Astrocyte (in vitro differentiated cells and primary cell): Measurements from ENCODE around the gene MYRIP. TPM values are rescaled to one million over a fixed set of nuclear protein-coding genes. Genes with fewer than 3 reads are reported as not detected.
"Not testable (repeated sequence)": the region's sequence is repeated elsewhere in the genome, so short reads cannot be mapped to it uniquely, and the experiment has no call there.

Experiments used
- DNase-seq: peaks from one replicate; pipeline ENCODE4 v3.0.0-alpha.2; 2010; ENCODE audit warnings: low read depth
- FAIRE-seq: peaks from 2 replicates; lab custom pipeline; 2011; peaks lifted over from hg19 to GRCh38; lab: Jason Lieb, UNC
- H2AFZ ChIP-seq: 2 replicates; pipeline ENCODE4 v1.6.0; 2012; ENCODE audit warnings: low read depth, low read length, inconsistent platforms
- H3K27ac ChIP-seq: 2 replicates; pipeline ENCODE4 v1.5.1; 2011; ENCODE audit warnings: low read depth, low read length, inconsistent platforms
- H3K27me3 ChIP-seq: 2 replicates; pipeline ENCODE4 v1.6.0; 2011; ENCODE audit warnings: low read length, inconsistent platforms; ENCODE audit not compliant: insufficient read depth
- H3K36me3 ChIP-seq: 2 replicates; pipeline ENCODE4 v1.5.1; 2011; ENCODE audit warnings: low read length, inconsistent platforms; ENCODE audit not compliant: insufficient read depth
- H3K4me1 ChIP-seq: 2 replicates; pipeline ENCODE4 v1.5.1; 2011; ENCODE audit warnings: low read length, inconsistent platforms; ENCODE audit not compliant: insufficient read depth
- H3K4me2 ChIP-seq: 2 replicates; pipeline ENCODE4 v1.6.0; 2012; ENCODE audit warnings: low read length, inconsistent platforms
- H3K4me3 ChIP-seq: 2 replicates; pipeline ENCODE4 v1.5.1; 2011; ENCODE audit warnings: low read depth, mild to moderate bottlenecking, low read length, inconsistent platforms; ENCODE audit not compliant: insufficient read depth
- H3K79me2 ChIP-seq: 2 replicates; pipeline ENCODE4 v1.6.0; 2012; ENCODE audit warnings: mild to moderate bottlenecking, low read length, inconsistent platforms; ENCODE audit not compliant: insufficient read depth
- H3K9ac ChIP-seq: 2 replicates; pipeline ENCODE4 v1.6.0; 2012; ENCODE audit warnings: mild to moderate bottlenecking, low read length, inconsistent platforms
- H3K9me3 ChIP-seq: 2 replicates; pipeline ENCODE4 v1.5.1; 2012; ENCODE audit warnings: low read depth, mild to moderate bottlenecking, low read length, inconsistent platforms; ENCODE audit not compliant: insufficient read depth
- H4K20me1 ChIP-seq: 2 replicates; pipeline ENCODE4 v1.6.0; 2012; ENCODE audit warnings: low read length, inconsistent platforms; ENCODE audit not compliant: insufficient read depth
- H3K27ac Mint-ChIP-seq: one replicate; pipeline ENCODE4 v1.8.0; 2021; ENCODE audit warnings: mild to moderate bottlenecking, mixed read lengths; ENCODE audit not compliant: unreplicated experiment
- H3K27me3 Mint-ChIP-seq: one replicate; pipeline ENCODE4 v1.8.0; 2021; ENCODE audit warnings: low read depth, mixed read lengths; ENCODE audit not compliant: unreplicated experiment
- H3K36me3 Mint-ChIP-seq: one replicate; pipeline ENCODE4 v1.8.0; 2021; ENCODE audit warnings: low read depth, mixed read lengths; ENCODE audit not compliant: unreplicated experiment
- H3K4me1 Mint-ChIP-seq: one replicate; pipeline ENCODE4 v1.8.0; 2021; ENCODE audit warnings: low read depth, mixed read lengths; ENCODE audit not compliant: unreplicated experiment
- H3K4me3 Mint-ChIP-seq: one replicate; pipeline ENCODE4 v1.8.0; 2021; ENCODE audit warnings: mild to moderate bottlenecking, moderate library complexity, mixed read lengths; ENCODE audit not compliant: unreplicated experiment
- H3K9me3 Mint-ChIP-seq: one replicate; pipeline ENCODE4 v1.8.0; 2021; ENCODE audit warnings: mild to moderate bottlenecking, mixed read lengths; ENCODE audit not compliant: unreplicated experiment
- EZH2 ChIP-seq: IDR thresholded peaks from 2 replicates; pipeline ENCODE4 v1.6.1; 2012; ENCODE audit warnings: mild to moderate bottlenecking, low read length, inconsistent platforms; ENCODE audit not compliant: insufficient read depth
- total RNA-seq: library from RNA; stranded (reverse); gene quantifications from 2 replicates; pipeline ENCODE4 v1.2.1, GENCODE V29; 2021
- TF ChIP-seq, protein P1 (sequence below): IDR thresholded peaks from 2 replicates; pipeline ENCODE4 v1.5.1; 2011; ENCODE audit warnings: low read depth, mild to moderate bottlenecking, inconsistent platforms, low read length, moderate library complexity; ENCODE audit not compliant: insufficient read depth

MYRIP gene
- total RNA-seq, 1 donor from 2014 or later: 0.07 TPM

DNA sequence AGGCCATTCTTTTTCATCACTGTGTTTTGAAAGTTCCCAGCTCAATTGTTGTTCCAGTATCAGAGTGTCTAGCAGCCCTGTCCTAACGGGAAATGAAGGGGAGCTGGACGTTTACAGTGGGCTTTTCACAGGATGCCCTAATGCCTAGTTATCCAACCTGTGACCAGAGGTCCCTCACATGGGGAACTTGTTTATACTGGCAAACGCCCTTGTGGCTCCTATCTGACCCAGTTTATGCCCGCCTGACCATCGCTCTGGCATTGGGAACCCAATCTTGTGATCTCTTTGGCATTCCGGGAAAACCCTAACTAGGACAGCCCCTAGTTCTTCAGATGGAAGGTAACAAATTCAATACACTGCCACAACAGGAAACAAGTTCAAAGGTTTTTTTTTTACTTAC, 14.5 kb upstream of the MYRIP start:
- Histone ChIP-seq H4K20me1 (no peaks in the 10 kb centered on the region), H3K27me3 (no peaks in the 10 kb centered on the region), H3K9me3 (no peaks in the 10 kb centered on the region), H3K27ac (no peak overlapping the region), H3K79me2 (no peaks in the 10 kb centered on the region), H3K9ac (no peak overlapping the region), H3K36me3 (no peaks in the 10 kb centered on the region), H3K4me1 (no peaks in the 10 kb centered on the region), H3K4me3 (no peak overlapping the region), H2AFZ (no peak overlapping the region), H3K4me2 (no peak overlapping the region)
- DNase-seq (no peak), FAIRE-seq (no peak)
- Mint-ChIP-seq H3K36me3 (no peaks in the 10 kb centered on the region), H3K4me1 (no peaks in the 10 kb centered on the region), H3K27me3 (peaks cover 52% of the 10 kb centered on the region), H3K4me3 (no peak overlapping the region), H3K9me3 (no peaks in the 10 kb centered on the region), H3K27ac (no peak overlapping the region)
- no peak for TF ChIP-seq EZH2
- TF ChIP-seq, protein P1, sequence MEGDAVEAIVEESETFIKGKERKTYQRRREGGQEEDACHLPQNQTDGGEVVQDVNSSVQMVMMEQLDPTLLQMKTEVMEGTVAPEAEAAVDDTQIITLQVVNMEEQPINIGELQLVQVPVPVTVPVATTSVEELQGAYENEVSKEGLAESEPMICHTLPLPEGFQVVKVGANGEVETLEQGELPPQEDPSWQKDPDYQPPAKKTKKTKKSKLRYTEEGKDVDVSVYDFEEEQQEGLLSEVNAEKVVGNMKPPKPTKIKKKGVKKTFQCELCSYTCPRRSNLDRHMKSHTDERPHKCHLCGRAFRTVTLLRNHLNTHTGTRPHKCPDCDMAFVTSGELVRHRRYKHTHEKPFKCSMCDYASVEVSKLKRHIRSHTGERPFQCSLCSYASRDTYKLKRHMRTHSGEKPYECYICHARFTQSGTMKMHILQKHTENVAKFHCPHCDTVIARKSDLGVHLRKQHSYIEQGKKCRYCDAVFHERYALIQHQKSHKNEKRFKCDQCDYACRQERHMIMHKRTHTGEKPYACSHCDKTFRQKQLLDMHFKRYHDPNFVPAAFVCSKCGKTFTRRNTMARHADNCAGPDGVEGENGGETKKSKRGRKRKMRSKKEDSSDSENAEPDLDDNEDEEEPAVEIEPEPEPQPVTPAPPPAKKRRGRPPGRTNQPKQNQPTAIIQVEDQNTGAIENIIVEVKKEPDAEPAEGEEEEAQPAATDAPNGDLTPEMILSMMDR: no peak

DNA sequence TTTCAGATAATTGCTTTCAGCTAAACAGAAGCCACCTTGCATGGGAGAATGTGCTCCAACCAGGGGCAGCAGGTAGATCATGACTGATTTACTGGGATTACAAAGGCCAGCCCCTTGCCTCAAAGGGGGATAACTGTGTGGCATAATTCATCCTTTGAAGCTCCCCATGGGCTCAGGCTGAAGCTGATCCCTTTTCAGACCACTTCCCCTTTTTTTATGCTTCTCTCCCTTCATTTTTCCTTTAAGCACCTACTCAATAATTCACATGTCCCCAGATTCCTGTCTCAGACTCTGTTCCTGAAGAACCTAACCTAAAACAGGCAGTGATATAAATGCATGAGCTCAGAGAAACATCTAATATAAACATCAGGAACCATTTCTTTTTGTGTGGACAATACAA, 8.2 kb upstream of the MYRIP start:
- no peaks in the 10 kb centered on the region for H3K36me3 Mint-ChIP-seq
- no peak for TF ChIP-seq EZH2
- TF ChIP-seq, protein P1: no peak
- H3K4me3 ChIP-seq: no peak overlapping the region
- no peaks in the 10 kb centered on the region for H3K4me1 Mint-ChIP-seq
- H3K27me3 Mint-ChIP-seq: peaks cover 38% of the 10 kb centered on the region
- H3K27ac Mint-ChIP-seq: no peak overlapping the region
- H3K4me1 ChIP-seq: no peaks in the 10 kb centered on the region
- no peaks in the 10 kb centered on the region for H3K9me3 ChIP-seq
- no peaks in the 10 kb centered on the region for H3K36me3 ChIP-seq
- peaks cover 3% of the 10 kb centered on the region for H3K9me3 Mint-ChIP-seq
- H4K20me1 ChIP-seq: no peaks in the 10 kb centered on the region
- no peak overlapping the region for H3K27ac ChIP-seq
- FAIRE-seq (no peak), DNase-seq (no peak)
- H2AFZ ChIP-seq: no peak overlapping the region
- no peaks in the 10 kb centered on the region for H3K79me2 ChIP-seq
- no peaks in the 10 kb centered on the region for H3K27me3 ChIP-seq
- H3K9ac ChIP-seq: no peak overlapping the region
- no peak overlapping the region for H3K4me3 Mint-ChIP-seq
- no peak overlapping the region for H3K4me2 ChIP-seq

DNA sequence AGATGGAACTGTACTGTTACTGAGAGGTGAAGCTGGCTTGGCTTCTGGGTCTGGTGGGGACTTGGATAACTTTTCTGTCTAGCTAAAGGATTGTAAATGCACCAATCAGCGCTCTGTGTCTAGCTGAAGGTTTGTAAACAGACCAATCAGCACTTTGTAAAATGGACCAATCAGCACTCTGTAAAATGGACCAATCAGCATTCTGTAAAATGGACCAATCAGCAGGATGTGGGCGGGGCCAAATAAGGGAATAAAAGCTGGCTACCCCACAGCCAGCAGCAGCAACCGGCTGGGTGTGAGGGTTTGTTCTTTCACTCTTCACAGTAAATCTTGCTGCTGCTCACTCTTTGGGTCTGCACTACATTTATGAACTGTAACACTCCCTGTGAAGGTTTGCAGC, 6.9 kb upstream of the MYRIP start:
- not testable (repeated sequence) for H3K27me3 ChIP-seq, H3K36me3 Mint-ChIP-seq, H3K4me2 ChIP-seq, FAIRE-seq, H3K9me3 ChIP-seq, H3K9me3 Mint-ChIP-seq, DNase-seq, H3K27ac ChIP-seq, H3K4me3 Mint-ChIP-seq, H3K27ac Mint-ChIP-seq, H3K4me1 ChIP-seq, H3K9ac ChIP-seq, H4K20me1 ChIP-seq, H2AFZ ChIP-seq, H3K36me3 ChIP-seq, H3K4me1 Mint-ChIP-seq, H3K79me2 ChIP-seq, H3K4me3 ChIP-seq
- H3K27me3 Mint-ChIP-seq: peaks cover 47% of the 10 kb centered on the region
